HG02798 (cell line): ENCODE data around the gene TMEM203.

Experiments used
- ATAC-seq: cut with Tn5 transposase; IDR thresholded peaks from one replicate; pipeline ENCODE4 v1.9.1; 2021; ENCODE audit warnings: mild to moderate bottlenecking; ENCODE audit not compliant: unreplicated experiment, poor library complexity

TMEM203 gene

GRCh38 chr9:137198051-137198901, 7.2 kb downstream of the TMEM203 start:
- ATAC-seq, result no peak

- ATAC-seq, result no peak
Measured at GRCh38 chr9:137195525-137196220, 9.8 kb downstream of the TMEM203 start.

GRCh38 chr9:137194909-137195308, 10.5 kb downstream of the TMEM203 start:
- no peak for ATAC-seq

GRCh38 chr9:137194388-137194787, 11.1 kb downstream of the TMEM203 start:
- ATAC-seq, result no peak

- ATAC-seq, result no peak
Measured at GRCh38 chr9:137193771-137194170, 11.7 kb downstream of the TMEM203 start.

- ATAC-seq, result no peak
Measured at GRCh38 chr9:137192859-137193258, 12.6 kb downstream of the TMEM203 start.

GRCh38 chr9:137192448-137192780, 13.0 kb downstream of the TMEM203 start:
- ATAC-seq, result no peak

- ATAC-seq, result no peak
Measured at GRCh38 chr9:137191691-137192447, 13.6 kb downstream of the TMEM203 start.

- no peak for ATAC-seq
Measured at GRCh38 chr9:137191245-137191644, 14.2 kb downstream of the TMEM203 start.

GRCh38 chr9:137190315-137190856, 15.1 kb downstream of the TMEM203 start:
- ATAC-seq, result no peak

- ATAC-seq, result no peak
Measured at GRCh38 chr9:137189297-137190295, 15.9 kb downstream of the TMEM203 start.

GRCh38 chr9:137188490-137189296, 16.8 kb downstream of the TMEM203 start, which contains the start of the genes ANAPC2 and SSNA1:
ANAPC2 (minus strand) TSS chr9:137188560; CDS start chr9:137188532, 28 bp downstream.
SSNA1 (plus strand) TSS chr9:137188676; CDS start chr9:137188727, 51 bp downstream.
- ATAC-seq, result peak; percentile 89

GRCh38 chr9:137188086-137188489, 17.4 kb downstream of the TMEM203 start:
- ATAC-seq, result no peak

- no peak for ATAC-seq
Measured at GRCh38 chr9:137187386-137187785, 18.1 kb downstream of the TMEM203 start.

GRCh38 chr9:137186385-137186784, 19.1 kb downstream of the TMEM203 start:
- no peak for ATAC-seq

- ATAC-seq, result no peak
Measured at GRCh38 chr9:137185921-137186320, 19.5 kb downstream of the TMEM203 start.

- no peak for ATAC-seq
Measured at GRCh38 chr9:137184881-137185660, 20.4 kb downstream of the TMEM203 start.
